ENCODE data around the gene SH3RF1.

Gene SH3RF1

DNA sequence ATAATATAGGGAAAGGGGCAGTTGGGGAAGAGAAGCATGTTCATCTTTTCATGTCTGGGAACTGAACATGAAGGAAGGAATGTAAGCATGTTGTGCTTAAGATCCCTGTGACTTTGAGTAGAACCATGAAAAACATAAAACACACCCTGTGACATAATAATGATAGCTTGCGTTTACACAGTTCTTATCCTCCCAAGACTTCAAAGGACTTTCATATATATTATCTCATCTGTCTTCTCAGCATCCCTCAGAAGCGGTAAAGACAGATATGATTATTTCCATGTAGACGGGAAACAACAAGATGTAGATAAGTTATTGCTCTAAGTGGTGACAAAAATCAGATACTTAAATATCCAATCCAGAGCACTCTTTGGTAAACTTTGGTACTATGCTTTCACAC, 3.3 kb upstream of the SH3RF1 start:
- DNase-seq, result no peak

- no peak for DNase-seq
Measured at GRCh38 chr4:169272265-169272886, 1.6 kb upstream of the SH3RF1 start.

GRCh38 chr4:169271692-169272007, 894 bp upstream of the SH3RF1 start:
- DNase-seq, result no peak

- no peak for DNase-seq
Measured at GRCh38 chr4:169269916-169270809, 593 bp downstream of the SH3RF1 start.

DNA sequence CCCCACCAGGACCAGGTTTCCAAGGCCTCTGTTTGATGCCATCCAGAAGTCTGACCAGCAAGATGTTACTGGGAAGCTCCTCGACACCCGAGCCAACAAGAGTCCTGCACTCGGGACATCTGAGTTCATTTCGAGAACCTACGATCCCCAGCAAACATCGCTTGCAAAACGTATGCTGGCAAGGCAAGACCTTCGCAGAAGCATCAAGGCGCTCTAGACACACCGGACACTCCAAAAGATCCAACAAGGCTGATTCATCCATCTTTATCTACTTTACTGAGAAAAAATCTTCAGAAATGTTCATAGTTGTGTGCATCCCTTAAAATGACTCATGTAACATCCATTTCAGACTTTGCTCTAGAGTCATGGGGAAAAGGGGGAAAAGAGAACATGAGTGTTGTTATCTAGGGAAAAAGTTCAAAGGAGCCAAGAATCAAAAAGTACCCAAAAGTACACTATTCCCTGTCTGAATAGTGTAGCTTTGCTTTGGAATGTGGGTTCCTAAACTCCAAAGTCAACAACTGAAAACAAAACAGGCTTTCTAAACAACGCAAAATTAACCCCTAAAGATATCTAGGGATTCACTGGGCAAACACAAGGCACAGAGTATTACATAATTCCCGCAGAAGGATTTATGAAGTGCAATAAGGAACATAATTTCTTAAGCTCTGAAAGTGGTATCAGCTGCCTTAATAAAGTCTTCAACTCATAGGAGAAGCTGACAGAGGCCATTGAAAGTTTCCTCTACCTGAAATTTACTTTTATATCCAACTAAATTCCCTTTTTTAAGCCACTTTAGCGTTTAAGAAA, 1.6 kb downstream of the SH3RF1 start:
- DNase-seq, result no peak

DNA sequence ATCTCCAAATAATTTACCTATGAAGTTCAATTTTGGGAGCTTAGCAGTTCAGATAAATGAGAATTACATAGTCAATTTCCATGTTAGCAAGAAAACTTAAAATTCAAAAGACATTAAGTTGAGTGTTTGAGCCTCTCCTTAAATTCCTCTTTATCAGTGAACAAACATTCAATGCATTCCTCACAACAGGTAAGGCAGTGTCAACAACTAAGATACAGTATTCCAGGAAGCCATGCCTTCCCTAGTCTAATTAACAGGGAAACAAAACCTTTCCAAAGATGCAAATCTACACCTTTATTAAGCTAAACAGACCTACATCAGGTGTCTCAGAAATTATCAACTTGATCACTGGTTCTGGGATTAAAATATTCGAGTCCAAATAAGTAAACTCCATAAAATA, 3.7 kb downstream of the SH3RF1 start:
- DNase-seq, result no peak

GRCh38 chr4:169266661-169267060, 4.1 kb downstream of the SH3RF1 start:
- no peak for DNase-seq

DNA sequence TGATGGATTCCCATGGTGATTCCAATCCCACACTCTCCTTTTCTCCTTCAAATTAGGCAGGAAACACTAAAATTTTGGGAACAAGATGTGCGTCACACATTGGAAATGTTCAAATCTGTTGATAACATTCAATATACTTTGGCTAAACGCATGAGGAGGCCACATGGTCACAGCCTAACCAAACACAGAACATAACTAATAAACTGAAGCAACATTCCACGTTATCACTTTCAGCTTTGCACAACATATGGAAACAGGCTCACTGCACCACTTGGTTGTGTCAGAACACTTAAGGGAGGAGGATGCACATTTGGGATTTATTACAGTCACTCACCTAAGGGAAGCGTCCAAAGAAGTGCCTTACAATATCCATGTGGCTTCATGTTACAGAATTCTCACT, 4.7 kb downstream of the SH3RF1 start:
- DNase-seq, result no peak

- no peak for DNase-seq
Measured at GRCh38 chr4:169263791-169264392, 6.9 kb downstream of the SH3RF1 start.

DNA sequence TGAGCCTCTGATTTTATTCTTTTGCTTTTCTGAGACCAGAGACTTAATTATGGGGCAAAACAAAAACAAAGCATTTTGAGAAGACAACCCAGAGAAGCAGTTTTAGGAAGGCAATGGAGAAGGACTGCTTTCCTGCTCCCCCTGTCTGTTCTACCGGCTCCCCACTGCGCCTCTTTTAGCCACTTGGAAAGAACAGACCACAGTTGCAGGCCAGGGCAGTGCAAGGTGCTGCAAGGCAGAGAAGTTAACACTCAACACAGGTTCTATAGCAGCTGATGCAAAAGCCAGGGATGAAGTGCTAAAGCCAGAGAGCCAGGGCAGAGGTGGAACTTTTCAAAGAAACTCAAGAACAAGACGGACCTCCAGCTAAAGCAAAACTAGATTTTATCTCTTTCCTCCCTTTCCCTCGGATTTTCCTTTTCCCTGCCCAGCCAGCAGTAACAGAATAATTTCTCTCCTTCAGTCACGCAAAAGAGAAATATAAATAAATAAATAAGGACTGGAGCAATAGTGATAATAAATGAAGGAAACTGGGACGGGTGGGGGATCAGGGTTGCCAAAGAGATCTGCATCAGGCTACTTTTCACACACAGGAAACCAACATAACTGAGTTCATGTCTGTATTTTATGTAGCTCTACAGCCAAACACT, 10.4 kb downstream of the SH3RF1 start:
- DNase-seq, result no peak

DNA sequence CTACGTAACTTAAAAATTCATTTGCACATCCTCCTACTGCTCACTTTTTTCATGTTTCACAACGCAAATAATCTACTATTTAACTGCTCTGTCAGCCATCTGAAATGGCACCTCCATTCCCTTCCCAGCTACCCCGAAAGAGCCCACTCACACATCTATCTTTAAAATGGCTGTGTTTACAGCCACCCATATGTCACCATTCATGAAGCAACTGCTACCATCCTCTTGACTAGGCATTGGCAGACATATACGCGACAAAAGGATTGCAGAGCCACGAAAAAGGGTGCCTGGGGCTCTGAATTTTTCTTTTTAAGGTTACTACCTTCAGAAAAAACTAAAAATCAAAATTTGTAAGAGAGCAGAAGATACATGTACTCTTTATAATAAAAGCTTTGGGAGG, 11.5 kb downstream of the SH3RF1 start:
- no peak for DNase-seq

DNA sequence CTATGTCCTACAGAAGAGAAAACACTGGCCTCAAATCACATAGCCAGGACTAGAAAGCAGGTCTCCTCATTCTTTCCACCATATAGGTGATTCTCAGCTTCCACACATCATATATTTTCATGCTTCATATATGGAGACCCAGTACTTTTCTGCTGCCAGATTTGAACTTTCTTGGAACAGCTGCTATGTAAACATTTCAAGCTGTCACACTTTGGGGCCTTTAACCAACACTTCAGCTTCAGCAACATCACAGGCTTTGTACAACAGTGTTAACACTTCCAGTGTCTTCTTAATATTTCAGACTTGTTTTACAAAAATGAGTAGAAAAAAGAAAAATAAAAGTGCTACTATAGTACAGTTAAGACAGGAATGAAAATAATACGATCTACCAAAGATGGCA, 12.6 kb downstream of the SH3RF1 start:
- DNase-seq, result no peak

DNA sequence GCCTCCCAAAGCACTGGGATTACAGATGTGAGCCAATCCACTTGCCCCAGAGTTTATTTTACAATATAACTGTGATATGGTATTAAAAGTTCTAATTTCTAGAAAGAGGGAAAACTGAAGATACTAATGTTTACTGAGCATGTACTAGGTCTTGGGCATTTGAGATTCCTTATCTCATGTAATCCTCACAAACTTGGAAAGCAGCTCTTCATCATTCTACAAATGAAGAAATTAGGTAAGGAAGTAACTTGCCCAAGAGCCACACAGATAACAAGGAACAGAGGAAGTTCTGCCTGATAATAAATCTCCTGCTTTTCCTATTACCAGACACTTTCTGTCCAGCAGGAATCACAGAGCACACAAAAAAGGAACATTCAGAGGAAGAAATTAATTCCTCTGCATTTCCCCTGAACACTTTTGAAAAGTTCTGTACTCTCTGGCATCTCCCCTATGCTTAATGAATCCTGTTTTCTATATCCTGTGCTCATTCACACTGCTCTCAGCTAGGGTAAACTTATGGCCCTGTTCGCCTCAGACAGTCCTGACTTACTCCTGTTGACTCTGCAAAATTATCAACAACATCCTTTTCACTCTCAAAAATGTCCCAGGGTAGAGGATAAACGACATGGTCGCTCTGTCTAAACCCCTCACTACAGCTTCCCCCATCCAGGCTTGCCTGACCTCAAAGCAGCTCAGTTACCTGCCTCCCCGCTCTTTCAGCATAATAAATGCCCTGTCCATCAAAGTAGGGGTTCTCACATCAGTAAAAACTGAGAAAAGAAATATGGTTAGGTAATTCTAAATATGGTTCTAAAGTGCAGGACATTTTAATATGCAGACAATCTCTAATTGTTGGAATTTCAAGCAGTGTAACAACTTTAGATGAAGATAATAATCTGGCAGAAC, 13.6 kb downstream of the SH3RF1 start:
- DNase-seq, result no peak

DNA sequence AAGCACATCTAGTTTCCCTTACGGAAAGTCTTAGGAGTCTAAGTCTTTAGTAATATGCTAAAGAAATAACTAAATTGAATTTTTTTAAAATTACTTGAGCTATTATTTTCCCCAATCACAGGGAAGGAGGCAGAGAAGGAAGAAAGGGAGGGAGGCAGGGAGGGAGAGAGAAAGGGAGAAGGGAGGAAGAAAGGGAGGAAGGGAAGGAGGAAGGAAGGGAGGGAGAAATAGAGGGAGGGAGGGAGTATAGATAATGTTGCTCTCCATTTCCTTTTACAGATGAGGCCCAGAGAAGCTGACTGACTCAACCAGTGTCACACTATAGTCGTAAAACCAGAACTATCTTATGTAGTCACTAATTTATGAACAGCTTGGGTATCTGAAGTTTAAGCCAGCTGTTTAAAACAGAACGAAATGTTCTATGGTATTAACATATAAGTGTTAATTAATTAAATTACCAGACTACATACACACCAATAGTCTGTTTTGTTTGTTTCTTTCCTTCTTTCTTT, 14.6 kb downstream of the SH3RF1 start:
- DNase-seq, result no peak

DNA sequence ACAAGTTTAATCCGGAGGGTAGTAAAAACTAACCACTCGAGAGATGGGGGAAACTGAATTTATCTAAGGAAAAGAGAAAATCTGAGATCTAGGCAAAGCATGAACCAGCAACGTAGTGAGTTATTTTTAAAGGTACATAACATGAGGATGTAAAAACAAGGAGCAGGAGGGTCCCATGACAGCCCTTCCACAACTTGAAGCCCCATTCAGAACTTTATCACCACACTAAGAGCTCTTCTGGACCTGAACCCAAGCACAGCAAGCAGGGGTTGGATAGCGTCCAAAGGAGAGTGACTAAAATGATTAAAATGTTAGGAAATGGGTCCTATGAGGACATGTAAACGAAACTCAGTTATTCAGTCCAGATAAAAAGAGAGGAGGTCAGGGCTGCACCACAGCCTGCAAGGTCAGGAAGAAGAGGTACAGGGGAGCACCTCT, 16.2 kb downstream of the SH3RF1 start:
- no peak for DNase-seq

DNA sequence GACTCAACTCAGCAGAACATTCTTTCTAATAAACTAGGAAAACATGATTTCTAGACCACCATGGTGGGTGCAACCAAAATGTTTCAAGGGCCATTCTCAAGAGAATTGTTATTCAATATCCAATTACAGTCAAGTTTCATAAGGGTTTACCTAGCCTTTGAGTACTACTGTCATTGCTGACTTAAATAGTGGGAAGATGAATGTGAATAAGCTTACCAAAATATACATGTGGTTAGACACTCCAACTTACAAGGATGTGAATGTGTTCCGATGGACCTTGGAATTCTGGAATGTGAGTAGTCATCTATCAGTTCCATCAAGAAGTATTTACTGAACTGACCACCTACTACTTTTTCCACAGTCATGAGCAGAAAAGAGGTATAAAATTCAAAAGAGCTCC, 16.9 kb downstream of the SH3RF1 start:
- no peak for DNase-seq

GRCh38 chr4:169253113-169253671, 17.6 kb downstream of the SH3RF1 start:
- DNase-seq, result no peak

DNA sequence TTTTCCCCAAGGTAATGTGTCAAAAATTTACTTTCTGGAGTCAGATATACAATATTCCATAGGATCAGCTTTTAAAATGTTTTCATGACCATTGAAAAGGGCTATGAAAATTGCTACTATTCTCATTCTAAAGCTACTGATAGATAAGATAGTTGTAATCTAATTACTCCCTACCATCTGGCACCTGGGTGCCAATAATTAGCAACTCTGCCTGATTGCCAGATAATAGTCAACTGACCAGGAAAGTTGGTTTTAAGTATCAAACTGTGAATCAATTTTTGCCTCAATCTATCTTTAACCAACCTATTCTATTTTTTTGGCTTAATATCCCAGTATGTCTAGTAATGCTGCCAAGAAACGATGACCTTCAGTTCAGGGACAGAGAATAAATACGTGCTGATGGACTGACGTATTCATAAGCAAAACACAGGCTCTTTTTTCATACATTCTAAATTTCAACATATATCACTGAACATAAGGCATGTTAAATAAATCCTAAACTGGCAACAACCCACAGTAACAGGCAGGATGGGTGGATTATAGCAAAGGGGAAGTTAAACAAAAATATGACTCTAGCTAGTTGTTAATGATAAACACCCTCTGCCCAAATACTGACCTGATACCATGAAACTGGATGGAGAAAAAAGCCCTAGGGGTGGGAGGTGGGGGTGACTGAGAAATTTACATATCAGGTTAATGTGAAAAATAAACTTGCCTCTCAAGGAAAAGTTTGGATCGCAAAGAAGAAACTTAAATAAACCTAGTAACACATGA, 18.2 kb downstream of the SH3RF1 start:
- no peak for DNase-seq

- no peak for DNase-seq
Measured at GRCh38 chr4:169251291-169252235, 19.2 kb downstream of the SH3RF1 start.

All from NK-92 treated with Interleukin-12 subunit alpha and Interleukin-12 subunit beta, amount 100 ng/mL, for 24 hours (cell line).